Measurements from ENCODE around the gene KRTAP5-7.
"Not testable (repeated sequence)": the region's sequence is repeated elsewhere in the genome, so short reads cannot be mapped to it uniquely, and the experiment has no call there.

Gene KRTAP5-7

DNA sequence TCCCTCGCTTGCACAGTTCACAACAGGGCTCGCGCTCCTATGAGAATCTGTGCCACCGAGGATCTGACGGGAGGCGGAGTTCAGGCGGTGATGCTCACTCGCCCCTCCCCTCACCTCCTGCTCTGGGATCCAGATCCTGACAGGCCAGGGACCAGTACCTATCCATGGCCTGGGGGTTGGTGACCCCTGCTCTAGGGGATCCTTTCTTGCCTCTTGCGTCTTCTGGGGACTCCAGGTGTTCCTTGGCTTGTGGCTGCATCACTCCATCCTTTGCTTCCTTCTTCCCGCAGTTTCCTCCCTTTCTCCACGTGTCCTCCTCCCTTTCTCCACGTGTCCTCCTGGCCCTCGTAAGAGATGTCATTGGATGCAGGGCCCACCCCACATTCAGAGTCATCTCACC, 30.6 kb upstream of the KRTAP5-7 start:
- no peak for DNase-seq

DNA sequence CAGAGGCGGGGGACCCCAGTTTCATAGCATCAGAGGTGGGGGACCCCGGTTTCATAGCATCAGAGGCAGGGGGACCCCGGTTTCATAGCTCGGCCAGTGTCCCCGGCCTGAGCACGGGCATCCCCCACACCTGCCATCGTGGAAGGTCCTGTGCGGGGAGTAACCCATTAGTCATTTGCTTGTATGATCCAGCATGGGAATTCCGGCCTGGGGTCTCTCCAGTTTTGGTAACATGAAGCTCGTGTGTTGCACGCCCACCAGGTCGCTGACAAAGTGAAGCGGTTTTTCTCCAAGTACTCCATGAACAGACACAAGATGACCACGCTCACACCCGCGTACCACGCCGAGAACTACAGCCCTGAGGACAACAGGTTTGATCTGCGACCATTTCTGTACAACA, 29.0 kb upstream of the KRTAP5-7 start:
- DNase-seq: no peak

GRCh38 chr11:71499125-71499524, 27.9 kb upstream of the KRTAP5-7 start:
- DNase-seq: no peak

DNA sequence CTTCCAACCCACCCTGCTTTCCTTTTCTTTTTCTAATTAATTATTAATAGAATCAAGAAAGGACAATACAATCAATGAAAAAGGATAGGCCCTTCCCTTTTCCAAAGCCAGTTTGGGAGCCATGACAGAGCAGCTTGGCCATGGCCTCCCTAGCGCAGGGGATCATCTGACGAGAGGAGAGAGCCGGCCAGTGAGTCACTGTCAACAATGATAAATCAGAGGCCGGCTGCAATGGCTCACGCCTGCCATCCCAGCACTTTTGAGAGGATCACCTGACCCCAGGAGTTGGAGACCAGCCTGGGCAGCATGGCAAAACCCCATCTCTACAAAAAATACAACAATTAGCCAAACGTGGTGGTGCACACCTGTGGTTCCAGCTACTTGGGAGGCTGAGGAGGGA, 27.5 kb upstream of the KRTAP5-7 start:
- DNase-seq: no peak

GRCh38 chr11:71500601-71501021, 26.5 kb upstream of the KRTAP5-7 start:
- DNase-seq: peak; percentile 37

DNA sequence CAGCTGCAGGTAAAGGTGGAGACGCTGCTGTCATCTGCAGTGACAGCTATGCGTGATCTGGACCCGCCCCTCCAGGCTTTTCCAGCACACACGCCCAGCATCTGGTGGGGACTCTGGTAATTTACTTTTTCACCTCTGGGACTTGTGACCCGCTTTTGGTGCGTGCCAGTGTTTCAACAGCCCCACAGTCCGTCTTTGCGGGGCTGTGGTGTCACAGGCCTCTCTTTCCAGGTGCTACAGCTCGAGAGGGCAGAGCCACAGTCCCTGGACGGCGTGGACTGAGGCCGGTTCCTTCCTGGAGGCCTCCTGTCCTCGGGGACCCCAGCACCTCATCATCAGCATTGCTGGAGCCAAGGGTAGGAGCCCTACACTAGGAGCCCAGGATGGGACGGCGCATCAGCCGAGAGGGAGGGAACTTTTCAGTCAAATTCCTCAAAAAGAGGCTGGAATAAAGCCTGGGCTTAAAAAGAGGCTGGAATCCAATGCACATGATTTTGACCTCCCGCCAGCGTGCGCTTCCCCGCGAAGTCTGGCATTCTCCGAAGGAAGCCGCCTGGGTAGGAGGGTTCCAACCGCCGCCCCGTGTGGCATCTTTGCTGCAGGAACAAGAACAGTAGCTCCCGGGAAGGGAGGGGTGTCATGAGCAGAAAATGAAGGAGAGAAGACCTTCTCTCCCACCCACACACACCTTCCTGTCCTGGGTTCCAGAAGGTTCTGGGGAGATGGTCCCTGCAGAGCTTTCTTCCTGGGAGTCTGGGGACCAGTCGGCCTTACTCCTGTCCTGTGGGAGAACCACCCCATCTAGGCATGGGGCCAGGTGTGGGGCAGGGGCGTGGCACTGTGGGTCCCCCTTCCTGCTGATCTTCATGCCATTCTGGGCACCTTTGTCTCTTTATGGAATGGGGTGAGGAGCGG, 25.7 kb upstream of the KRTAP5-7 start:
- DNase-seq: no peak

DNA sequence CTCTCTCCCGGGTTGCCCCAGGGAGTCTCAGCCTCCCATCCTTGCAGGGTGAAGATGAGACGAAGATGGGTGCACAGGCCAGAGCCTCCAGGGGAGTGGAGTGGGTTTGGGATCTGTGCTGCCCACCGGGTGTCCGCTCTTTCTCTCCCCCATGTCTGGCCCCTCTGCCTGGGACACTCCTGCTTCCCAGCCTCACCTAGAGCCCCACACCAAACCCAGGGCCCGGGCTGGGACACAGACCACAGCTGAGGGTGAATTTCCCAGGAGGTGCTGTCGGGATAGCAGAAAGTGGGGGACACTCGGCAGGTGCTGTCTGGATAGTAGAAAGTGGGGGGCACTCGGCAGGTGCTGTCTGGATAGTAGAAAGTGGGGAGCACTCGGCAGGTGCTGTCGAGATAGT, 25.0 kb upstream of the KRTAP5-7 start:
- DNase-seq: no peak

DNA sequence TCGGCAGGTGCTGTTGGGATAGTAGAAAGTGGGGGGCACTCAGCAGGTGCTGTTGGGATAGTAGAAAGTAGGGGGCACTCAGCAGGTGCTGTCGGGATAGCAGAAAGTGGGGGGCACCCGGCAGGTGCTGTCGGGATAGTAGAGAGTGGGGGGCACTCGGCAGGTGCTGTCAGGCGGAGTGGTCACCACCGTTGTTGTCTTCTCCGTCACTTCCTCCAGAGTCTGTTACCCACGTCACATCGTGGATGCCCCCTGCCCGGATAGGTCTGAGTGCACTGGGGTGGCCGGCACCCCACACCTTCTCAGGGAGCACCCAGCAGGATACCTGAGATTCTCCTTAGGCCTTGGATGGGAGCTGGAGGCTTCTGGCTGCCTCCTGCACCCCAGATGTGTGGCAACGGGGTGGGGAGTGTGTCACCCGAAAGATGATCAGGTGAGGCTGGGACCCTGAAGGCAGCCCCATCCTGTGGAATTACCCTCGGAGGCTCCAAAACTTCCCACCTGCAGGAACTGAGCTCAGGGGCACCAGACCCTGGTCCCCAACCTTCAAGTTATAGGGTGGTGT, 24.1 kb upstream of the KRTAP5-7 start:
- no peak for DNase-seq

DNA sequence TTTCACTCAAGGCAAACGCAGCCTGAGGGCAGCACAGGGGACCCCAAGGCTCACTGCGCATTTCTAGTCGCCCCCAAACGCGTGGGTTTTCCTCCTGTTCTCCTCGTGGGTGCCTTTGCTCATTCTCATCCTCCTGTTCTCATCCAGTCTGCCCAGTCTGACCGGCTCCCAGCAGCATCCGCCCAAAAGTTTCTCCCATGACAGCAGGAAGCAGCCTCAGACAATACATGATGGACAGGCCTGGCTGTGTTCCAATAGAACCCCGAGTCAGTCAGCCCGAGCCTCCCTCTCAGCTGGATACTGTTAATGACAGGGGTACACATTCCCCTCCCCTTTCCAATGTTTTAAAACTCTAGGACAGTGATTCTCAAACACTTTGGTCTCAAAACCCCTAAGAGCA, 22.5 kb upstream of the KRTAP5-7 start:
- no peak for DNase-seq

DNA sequence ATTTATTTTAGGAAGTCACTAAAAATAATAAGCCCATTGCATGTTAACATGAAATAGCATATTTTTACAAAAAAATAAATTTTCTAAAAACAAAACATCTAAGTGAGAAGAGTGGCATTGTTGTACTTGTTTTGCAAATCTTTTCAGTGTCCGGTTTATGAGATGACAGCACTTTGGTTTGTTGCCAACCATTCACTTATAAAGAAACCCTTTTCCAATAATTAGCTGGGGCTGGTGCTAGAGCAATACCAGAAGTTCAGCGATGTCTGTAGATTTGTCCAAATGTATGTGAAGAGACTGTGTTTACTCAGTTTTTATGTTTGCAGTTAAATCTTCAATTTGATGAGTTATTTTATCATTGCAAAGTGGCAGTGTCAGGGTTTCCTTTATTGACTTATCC, 22.1 kb upstream of the KRTAP5-7 start:
- no peak for DNase-seq

DNA sequence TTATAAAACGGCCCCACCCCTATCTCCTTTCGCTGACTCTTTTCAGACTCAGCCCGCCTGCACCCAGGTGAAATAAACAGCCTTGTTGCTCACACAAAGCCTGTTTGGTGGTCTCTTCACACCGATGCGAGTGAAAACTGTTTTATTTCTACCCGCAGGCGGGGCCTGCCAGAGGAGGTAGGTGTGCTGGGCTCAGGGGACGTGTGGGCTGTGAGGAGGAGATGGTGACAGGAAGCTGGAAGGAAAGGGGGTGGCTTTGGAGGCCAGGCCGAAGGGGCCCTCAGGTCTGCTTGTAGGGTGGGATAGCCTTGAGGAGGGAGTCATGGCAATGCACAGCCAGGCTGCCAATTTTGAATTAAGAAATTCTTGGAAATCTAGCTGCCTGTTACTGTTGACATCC, 21.3 kb upstream of the KRTAP5-7 start:
- DNase-seq: no peak

DNA sequence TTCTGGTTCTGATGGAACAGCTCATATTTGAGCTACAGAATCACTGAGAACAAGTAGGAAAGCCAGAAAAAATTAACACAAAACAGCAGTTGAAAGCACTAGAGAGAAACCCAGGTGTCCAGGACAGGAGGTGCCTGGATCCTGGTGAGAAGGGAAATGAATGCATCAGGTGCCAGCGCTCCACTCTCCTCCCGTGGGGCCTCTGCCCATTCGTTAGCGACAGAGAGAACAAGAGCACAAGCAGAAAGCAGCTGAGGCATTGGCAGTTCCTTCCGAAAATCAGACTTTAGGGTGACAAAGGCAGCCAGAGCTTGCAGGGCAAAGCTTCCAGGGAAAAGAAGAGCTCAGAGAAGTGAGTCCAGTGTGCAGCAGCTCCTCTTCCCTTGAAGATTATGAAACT, 20.0 kb upstream of the KRTAP5-7 start:
- no peak for DNase-seq

DNA sequence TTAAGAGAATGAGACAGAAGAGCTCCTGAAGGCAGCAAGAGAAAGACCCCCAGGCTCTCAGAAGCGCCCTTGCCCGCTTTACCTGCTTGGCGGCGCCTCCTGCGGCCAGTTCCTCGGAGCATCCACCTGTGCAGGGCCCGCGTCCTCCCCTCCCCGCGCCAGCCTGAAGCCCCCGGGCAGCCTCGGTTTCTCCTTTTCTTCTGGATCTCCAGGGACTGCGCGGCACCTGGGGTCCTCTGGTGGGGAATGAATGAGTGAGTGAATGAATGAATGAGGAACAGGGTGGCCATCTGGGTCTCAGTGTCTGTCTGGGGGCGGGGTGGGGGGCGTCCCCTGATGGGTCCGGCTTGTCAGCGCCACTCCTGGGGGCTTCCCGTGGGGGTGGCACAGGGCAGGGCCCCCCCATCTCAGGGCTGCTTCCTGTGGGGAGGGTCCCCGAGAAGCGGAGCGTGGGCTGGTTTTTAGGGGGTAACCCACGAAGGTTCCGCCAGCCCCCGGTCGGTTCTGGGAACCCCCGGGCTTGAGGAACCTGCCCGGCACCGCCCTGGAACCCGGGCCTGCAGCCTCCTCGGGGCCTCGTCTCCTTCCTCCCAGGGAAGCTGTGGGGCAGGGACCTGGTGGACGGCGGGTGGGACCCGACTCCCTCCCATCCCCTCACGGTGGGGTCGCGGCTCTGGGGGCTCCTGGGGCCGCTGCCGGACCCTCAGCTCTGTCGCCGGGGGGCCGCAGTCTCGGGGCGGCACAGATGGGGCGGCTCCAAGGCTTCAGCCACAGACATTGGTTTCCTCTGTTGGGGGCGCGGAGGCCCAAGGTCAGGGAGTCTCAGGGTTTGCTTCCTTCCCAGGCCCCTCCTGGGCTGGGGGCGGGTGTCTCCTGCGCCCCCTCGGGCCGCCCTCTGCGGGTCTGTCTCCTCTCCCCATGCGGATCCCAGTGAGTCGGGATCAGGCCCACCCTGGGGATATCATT, 8.3 kb upstream of the KRTAP5-7 start:
- no peak for DNase-seq

DNA sequence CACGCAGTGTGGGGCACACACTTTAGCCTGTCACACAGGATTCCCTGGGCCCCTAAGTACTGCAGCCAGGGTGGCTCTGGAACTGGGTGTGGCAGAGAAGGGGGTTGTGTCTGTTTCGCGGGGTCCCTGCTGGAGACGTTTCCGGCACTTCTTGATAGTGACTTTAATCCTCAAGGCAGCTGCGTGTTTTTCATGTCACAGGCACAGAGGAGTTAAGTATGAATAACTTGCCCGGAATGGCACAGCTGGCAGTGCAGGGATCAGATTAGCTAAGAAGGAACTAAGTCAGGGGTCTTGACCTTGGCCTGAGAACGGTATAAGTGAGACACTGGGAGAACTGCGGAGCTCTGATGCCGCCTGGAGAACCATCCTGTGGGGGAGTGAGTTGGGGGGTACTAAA, 7.5 kb upstream of the KRTAP5-7 start:
- no peak for DNase-seq

GRCh38 chr11:71525188-71525937, 1.7 kb upstream of the KRTAP5-7 start:
- no peak for DNase-seq

DNA sequence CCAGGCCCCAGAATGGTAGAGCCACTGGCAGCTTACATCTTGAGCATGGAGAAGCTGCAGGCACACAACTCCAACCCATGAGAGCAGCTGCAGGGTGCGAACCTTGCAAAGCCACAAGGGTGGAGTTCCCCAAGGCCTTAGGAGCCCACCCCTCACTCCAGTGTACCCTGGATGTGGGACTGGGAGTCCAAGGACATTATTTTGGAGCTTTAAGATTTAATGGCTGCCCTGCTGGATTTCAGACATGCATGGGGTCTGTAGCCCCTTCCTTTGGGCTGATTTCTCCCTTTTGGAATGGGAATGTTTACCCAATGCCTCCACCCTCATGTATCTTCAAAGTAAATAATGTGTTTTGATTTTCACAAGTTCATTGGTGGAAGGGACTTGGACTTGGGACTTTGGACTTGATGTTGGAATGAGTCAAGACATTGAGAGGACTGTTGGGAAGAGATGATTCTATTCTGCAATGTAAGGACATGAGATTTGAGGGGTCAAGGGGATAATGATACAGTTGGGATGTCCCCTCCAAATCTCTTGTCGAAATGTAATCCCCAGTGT, 1.1 kb upstream of the KRTAP5-7 start:
- DNase-seq: no peak

DNA sequence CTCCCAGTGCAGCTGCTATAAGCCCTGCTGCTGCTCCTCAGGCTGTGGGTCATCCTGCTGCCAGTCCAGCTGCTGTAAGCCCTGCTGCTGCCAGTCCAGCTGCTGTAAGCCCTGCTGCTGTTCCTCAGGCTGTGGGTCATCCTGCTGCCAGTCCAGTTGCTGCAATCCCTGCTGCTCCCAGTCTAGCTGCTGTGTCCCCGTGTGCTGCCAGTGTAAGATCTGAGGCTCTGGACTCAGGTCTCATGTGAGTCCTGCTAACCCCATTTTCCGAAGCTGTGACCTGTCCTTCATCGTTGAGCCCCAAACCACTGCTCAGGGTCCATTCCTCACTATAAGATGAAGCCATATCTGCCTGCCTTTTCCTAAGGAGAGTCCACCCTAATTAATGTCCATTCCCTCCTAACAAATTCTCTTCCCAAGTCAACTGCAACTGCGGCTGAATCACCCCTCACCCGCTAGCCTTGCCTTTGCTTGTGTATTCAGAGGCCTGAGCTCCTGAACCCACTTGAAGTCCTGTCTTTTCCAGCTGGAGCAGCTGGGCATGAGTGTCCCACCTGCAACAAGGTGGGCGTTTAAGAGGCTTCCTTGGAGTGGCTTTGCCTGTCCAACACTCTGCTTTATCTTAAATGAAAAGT, 626 bp downstream of the KRTAP5-7 start:
- DNase-seq: no peak

DNA sequence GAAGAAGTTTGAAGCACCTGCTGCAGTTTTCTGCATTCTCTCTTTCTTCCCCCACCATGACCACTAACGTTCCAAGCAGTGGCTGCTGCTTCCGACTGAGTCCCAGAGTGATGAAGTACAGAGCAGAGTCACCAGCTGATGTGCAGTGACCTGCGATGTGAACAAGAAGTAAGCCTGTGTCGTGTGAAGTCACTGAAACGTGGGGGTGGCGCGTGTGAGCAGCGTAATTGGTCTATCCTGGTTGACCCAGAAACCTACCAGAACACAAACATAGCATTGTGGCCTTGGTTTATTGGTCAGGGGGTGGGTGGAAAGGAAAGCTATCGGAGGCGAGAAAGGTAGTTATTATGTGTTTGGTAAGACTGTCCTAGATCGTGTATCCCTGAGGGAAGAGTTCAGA, 3.5 kb downstream of the KRTAP5-7 start:
- DNase-seq: no peak

GRCh38 chr11:71532036-71532610, 5.1 kb downstream of the KRTAP5-7 start:
- DNase-seq: no peak

DNA sequence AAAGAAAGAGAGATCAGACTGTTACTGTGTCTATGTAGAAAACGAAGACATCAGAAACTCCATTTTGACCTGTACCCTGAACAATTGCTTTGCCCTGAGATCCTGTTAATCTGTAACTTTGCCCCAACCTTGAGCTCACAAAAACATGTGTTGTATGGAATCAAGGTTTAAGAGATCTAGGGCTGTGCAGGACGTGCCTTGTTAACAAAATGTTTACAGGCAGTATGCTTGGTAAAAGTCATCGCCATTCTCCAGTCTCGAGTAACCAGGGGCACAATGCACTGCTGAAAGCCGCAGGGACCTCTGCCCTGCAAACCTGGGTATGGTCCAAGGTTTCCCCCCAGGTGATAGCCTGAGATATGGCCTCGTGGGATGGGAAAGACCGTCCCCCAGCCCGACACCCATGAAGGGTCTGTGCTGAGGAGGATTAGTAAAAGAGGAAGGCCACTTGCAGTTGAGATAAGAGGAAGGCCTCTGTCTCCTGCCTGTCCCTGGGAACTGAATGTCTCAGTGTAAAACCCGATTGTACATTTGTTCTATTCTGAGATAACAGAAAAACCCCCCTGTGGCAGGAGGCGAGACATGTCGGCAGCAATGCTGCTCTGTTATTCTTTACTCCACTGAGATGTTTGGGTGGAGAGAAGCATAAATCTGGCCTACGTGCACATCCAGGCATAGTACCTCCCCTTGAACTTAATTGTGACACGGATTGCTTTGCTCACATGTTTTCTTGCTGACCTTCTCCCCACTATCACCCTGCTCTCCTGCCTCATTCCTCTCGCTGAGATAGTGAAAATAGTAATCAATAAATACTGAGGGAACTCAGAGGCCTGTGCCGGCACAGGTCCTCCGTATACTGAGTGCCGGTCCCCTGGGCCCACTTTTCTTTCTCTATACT, 7.9 kb downstream of the KRTAP5-7 start:
- DNase-seq: not testable (repeated sequence)

Data from midbrain (tissue), 1 donor.